HepG2 (cell line): ENCODE measurements around the gene MLLT10. TPM values are rescaled to one million over a fixed set of nuclear protein-coding genes. Genes with fewer than 3 reads are reported as not detected.

Experiments
- BRD4 ChIP-seq: sonication (generic); formaldehyde crosslinking; IDR thresholded peaks from 2 replicates; pipeline ENCODE4 v1.4.0; 2020; ENCODE audit warnings: missing genetic modification reagents
- CC2D1A ChIP-seq: sonication (generic); formaldehyde crosslinking; IDR thresholded peaks from 2 replicates; pipeline ENCODE4 v1.8.1; 2023; ENCODE audit warnings: mild to moderate bottlenecking, missing genetic modification reagents
- CSRNP1 ChIP-seq: sonication (generic); formaldehyde crosslinking; IDR thresholded peaks from 2 replicates; pipeline ENCODE4 v1.8.1; 2023; ENCODE audit warnings: mild to moderate bottlenecking, missing genetic modification reagents
- DMAP1 ChIP-seq: IDR thresholded peaks from 2 replicates; pipeline ENCODE4 v1.6.1; 2016
- ELK4 ChIP-seq: sonication (generic); formaldehyde crosslinking; IDR thresholded peaks from 2 replicates; pipeline ENCODE4 v1.9.0; 2021; ENCODE audit warnings: missing genetic modification reagents, borderline replicate concordance
- HDAC1 ChIP-seq: sonication (generic); formaldehyde crosslinking; IDR thresholded peaks from 2 replicates; pipeline ENCODE4 v1.5.1; 2020; ENCODE audit warnings: mild to moderate bottlenecking, missing genetic modification reagents
- KLF15 ChIP-seq: sonication (generic); formaldehyde crosslinking; IDR thresholded peaks from 2 replicates; pipeline ENCODE4 v1.8.1; 2023; ENCODE audit warnings: borderline replicate concordance, mild to moderate bottlenecking, inconsistent platforms, missing genetic modification reagents, mixed read lengths
- MAZ ChIP-seq, 2 experiments: sonication (generic) in 1 of 2; formaldehyde crosslinking in 1 of 2; IDR thresholded peaks; 2 replicates each; pipeline versions ENCODE4 v1.5.0 to v1.6.1; 2012 to 2020; ENCODE audit warnings: low read depth in 2 of 2, mild to moderate bottlenecking in 2 of 2, borderline replicate concordance in 1 of 2, improper control_type of control experiment in 1 of 2, low read length in 1 of 2, missing genetic modification reagents in 1 of 2, moderate library complexity in 1 of 2
- POGK ChIP-seq: sonication (generic); formaldehyde crosslinking; conservative IDR thresholded peaks from 2 replicates; pipeline ENCODE4 v1.8.0; 2022; ENCODE audit warnings: mild to moderate bottlenecking, moderate library complexity, missing genetic modification reagents
- RFXAP ChIP-seq: sonication (generic); formaldehyde crosslinking; IDR thresholded peaks from 2 replicates; pipeline ENCODE4 v1.4.0; 2020; ENCODE audit warnings: missing genetic modification reagents, borderline replicate concordance
- SALL1 ChIP-seq: sonication (generic); formaldehyde crosslinking; IDR thresholded peaks from 2 replicates; pipeline ENCODE4 v1.8.0; 2022; ENCODE audit warnings: mild to moderate bottlenecking, missing genetic modification reagents
- TARDBP ChIP-seq: sonication (generic); formaldehyde crosslinking; IDR thresholded peaks from 2 replicates; pipeline ENCODE4 v1.8.0; 2022; ENCODE audit warnings: mild to moderate bottlenecking, missing genetic modification reagents
- TCF7 ChIP-seq: sonication (generic); IDR thresholded peaks from 2 replicates; pipeline ENCODE4 v1.6.1; 2016; ENCODE audit warnings: antibody characterized with exemption, low read depth
- XRCC5 ChIP-seq: fragments of 200-400 bp; formaldehyde crosslinking; optimal IDR thresholded peaks from 2 replicates; pipeline ENCODE3; 2017; ENCODE audit warnings: mild to moderate bottlenecking, low read length
- ZBTB25 ChIP-seq: IDR thresholded peaks from 2 replicates; pipeline ENCODE4 v1.6.1; 2018; ENCODE audit warnings: missing genetic modification reagents
- ZFP37 ChIP-seq: sonication (generic); formaldehyde crosslinking; IDR thresholded peaks from 2 replicates; pipeline ENCODE4 v1.4.0; 2020; ENCODE audit warnings: missing genetic modification reagents, borderline replicate concordance
- ZNF280B ChIP-seq: sonication (generic); formaldehyde crosslinking; IDR thresholded peaks from 2 replicates; pipeline ENCODE4 v1.5.0; 2020; ENCODE audit warnings: missing genetic modification reagents, mild to moderate bottlenecking, borderline replicate concordance
- ZNF296 ChIP-seq: sonication (generic); formaldehyde crosslinking; conservative IDR thresholded peaks from 2 replicates; pipeline ENCODE4 v1.5.0; 2020; ENCODE audit warnings: mild to moderate bottlenecking, missing genetic modification reagents
- ZNF451 ChIP-seq: sonication (generic); formaldehyde crosslinking; IDR thresholded peaks from 2 replicates; pipeline ENCODE4 v1.5.0; 2020; ENCODE audit warnings: mild to moderate bottlenecking, missing genetic modification reagents
- ZNF761 ChIP-seq: sonication (generic); formaldehyde crosslinking; conservative IDR thresholded peaks from 2 replicates; pipeline ENCODE4 v1.4.0; 2020; ENCODE audit warnings: mild to moderate bottlenecking, missing genetic modification reagents
- polyA plus RNA-seq, 8 experiments: library from polyadenylated mRNA; depleted of rRNA in 3 of 8; stranded (reverse) in 7 of 8; unstranded in 1 of 8; fragments of >200 nt; fragmentation: Illumina TruSeq in 4 of 8; extraction: Trizol in 4 of 8; gene quantifications; 2 replicates each; pipeline versions ENCODE4 v1.2.1 to v1.2.3, GENCODE V29; 2011 to 2016; ENCODE audit warnings: low read depth in 4 of 8, missing spikeins in 1 of 8, mixed read lengths in 1 of 8; ENCODE audit not compliant: insufficient read depth in 1 of 8
- total RNA-seq, 5 experiments: library from RNA; depleted of rRNA; stranded (reverse); fragments of >200 nt; fragmentation: Illumina TruSeq; extraction: Trizol; gene quantifications; 2 replicates each; pipeline ENCODE4 v1.2.3, GENCODE V29; 2016; ENCODE audit warnings: low read depth in 1 of 5

Gene MLLT10
- total and polyA plus RNA-seq, 2 of the 13 experiments (the other 11 are each of a cell fraction or from before 2014, with no cell fraction given): 51.3 to 84.1 TPM

- TF ChIP-seq BRD4 (CRISPR knock-in tag) (no peak), CSRNP1 (CRISPR knock-in tag) (peak; percentile 55; the same call in 1 of the 2 replicates), KLF15 (peak; percentile 34; the same call in 1 of the 2 replicates), HDAC1 (CRISPR knock-in tag) (peak; percentile 60; the same call in 1 of the 2 replicates), ZFP37 (CRISPR knock-in tag) (no peak), ZNF761 (CRISPR knock-in tag) (0 out of 2 replicates have a peak, but pooled peaks have one; percentile 16), DMAP1 (CRISPR knock-in tag) (no peak), ZNF296 (CRISPR knock-in tag) (no peak), MAZ (IDR thresholded peaks at IDR 0.05; ENCODE audit: borderline replicate concordance, low read depth, low read length) (peak; percentile 47; the same call in 1 of the 2 replicates), MAZ (CRISPR knock-in tag; IDR thresholded peaks at IDR 0.05; ENCODE audit: low read depth) (peak; percentile 96), ZNF280B (CRISPR knock-in tag) (no peak), ELK4 (CRISPR knock-in tag) (no peak), XRCC5 (peak; percentile 9), CC2D1A (no peak), RFXAP (CRISPR knock-in tag) (no peak), TARDBP (CRISPR knock-in tag) (peak; percentile 8; the same call in 1 of the 2 replicates), TCF7 (no peak), POGK (0 out of 2 replicates have a peak, but pooled peaks have one; percentile 22), ZBTB25 (CRISPR knock-in tag) (no peak; the same call in 1 of the 2 replicates), SALL1 (CRISPR knock-in tag) (no peak; the same call in 1 of the 2 replicates), ZNF451 (CRISPR knock-in tag) (no peak)
Observed at GRCh38 chr10:21526188-21526859, 7.7 kb upstream of the MLLT10 start (continued).
